Astrocyte (in vitro differentiated cells and primary cell): Measurements from ENCODE around the gene HIRA. TPM values are rescaled to one million over a fixed set of nuclear protein-coding genes. Genes with fewer than 3 reads are reported as not detected.

Experiments used
- DNase-seq: peaks from one replicate; pipeline ENCODE4 v3.0.0-alpha.2; 2010; ENCODE audit warnings: low read depth
- FAIRE-seq: peaks from 2 replicates; lab custom pipeline; 2011; peaks lifted over from hg19 to GRCh38; lab: Jason Lieb, UNC
- H2AFZ ChIP-seq: 2 replicates; pipeline ENCODE4 v1.6.0; 2012; ENCODE audit warnings: low read depth, low read length, inconsistent platforms
- H3K27ac ChIP-seq: 2 replicates; pipeline ENCODE4 v1.5.1; 2011; ENCODE audit warnings: low read depth, low read length, inconsistent platforms
- H3K27me3 ChIP-seq: 2 replicates; pipeline ENCODE4 v1.6.0; 2011; ENCODE audit warnings: low read length, inconsistent platforms; ENCODE audit not compliant: insufficient read depth
- H3K36me3 ChIP-seq: 2 replicates; pipeline ENCODE4 v1.5.1; 2011; ENCODE audit warnings: low read length, inconsistent platforms; ENCODE audit not compliant: insufficient read depth
- H3K4me1 ChIP-seq: 2 replicates; pipeline ENCODE4 v1.5.1; 2011; ENCODE audit warnings: low read length, inconsistent platforms; ENCODE audit not compliant: insufficient read depth
- H3K4me2 ChIP-seq: 2 replicates; pipeline ENCODE4 v1.6.0; 2012; ENCODE audit warnings: low read length, inconsistent platforms
- H3K4me3 ChIP-seq: 2 replicates; pipeline ENCODE4 v1.5.1; 2011; ENCODE audit warnings: low read depth, mild to moderate bottlenecking, low read length, inconsistent platforms; ENCODE audit not compliant: insufficient read depth
- H3K79me2 ChIP-seq: 2 replicates; pipeline ENCODE4 v1.6.0; 2012; ENCODE audit warnings: mild to moderate bottlenecking, low read length, inconsistent platforms; ENCODE audit not compliant: insufficient read depth
- H3K9ac ChIP-seq: 2 replicates; pipeline ENCODE4 v1.6.0; 2012; ENCODE audit warnings: mild to moderate bottlenecking, low read length, inconsistent platforms
- H3K9me3 ChIP-seq: 2 replicates; pipeline ENCODE4 v1.5.1; 2012; ENCODE audit warnings: low read depth, mild to moderate bottlenecking, low read length, inconsistent platforms; ENCODE audit not compliant: insufficient read depth
- H4K20me1 ChIP-seq: 2 replicates; pipeline ENCODE4 v1.6.0; 2012; ENCODE audit warnings: low read length, inconsistent platforms; ENCODE audit not compliant: insufficient read depth
- H3K27ac Mint-ChIP-seq: one replicate; pipeline ENCODE4 v1.8.0; 2021; ENCODE audit warnings: mild to moderate bottlenecking, mixed read lengths; ENCODE audit not compliant: unreplicated experiment
- H3K27me3 Mint-ChIP-seq: one replicate; pipeline ENCODE4 v1.8.0; 2021; ENCODE audit warnings: low read depth, mixed read lengths; ENCODE audit not compliant: unreplicated experiment
- H3K36me3 Mint-ChIP-seq: one replicate; pipeline ENCODE4 v1.8.0; 2021; ENCODE audit warnings: low read depth, mixed read lengths; ENCODE audit not compliant: unreplicated experiment
- H3K4me1 Mint-ChIP-seq: one replicate; pipeline ENCODE4 v1.8.0; 2021; ENCODE audit warnings: low read depth, mixed read lengths; ENCODE audit not compliant: unreplicated experiment
- H3K4me3 Mint-ChIP-seq: one replicate; pipeline ENCODE4 v1.8.0; 2021; ENCODE audit warnings: mild to moderate bottlenecking, moderate library complexity, mixed read lengths; ENCODE audit not compliant: unreplicated experiment
- H3K9me3 Mint-ChIP-seq: one replicate; pipeline ENCODE4 v1.8.0; 2021; ENCODE audit warnings: mild to moderate bottlenecking, mixed read lengths; ENCODE audit not compliant: unreplicated experiment
- EZH2 ChIP-seq: IDR thresholded peaks from 2 replicates; pipeline ENCODE4 v1.6.1; 2012; ENCODE audit warnings: mild to moderate bottlenecking, low read length, inconsistent platforms; ENCODE audit not compliant: insufficient read depth
- total RNA-seq: library from RNA; stranded (reverse); gene quantifications from 2 replicates; pipeline ENCODE4 v1.2.1, GENCODE V29; 2021
- TF ChIP-seq, protein P1 (sequence below): IDR thresholded peaks from 2 replicates; pipeline ENCODE4 v1.5.1; 2011; ENCODE audit warnings: low read depth, mild to moderate bottlenecking, inconsistent platforms, low read length, moderate library complexity; ENCODE audit not compliant: insufficient read depth

HIRA gene
- total RNA-seq, 1 donor from 2014 or later = 31.1 TPM

DNA sequence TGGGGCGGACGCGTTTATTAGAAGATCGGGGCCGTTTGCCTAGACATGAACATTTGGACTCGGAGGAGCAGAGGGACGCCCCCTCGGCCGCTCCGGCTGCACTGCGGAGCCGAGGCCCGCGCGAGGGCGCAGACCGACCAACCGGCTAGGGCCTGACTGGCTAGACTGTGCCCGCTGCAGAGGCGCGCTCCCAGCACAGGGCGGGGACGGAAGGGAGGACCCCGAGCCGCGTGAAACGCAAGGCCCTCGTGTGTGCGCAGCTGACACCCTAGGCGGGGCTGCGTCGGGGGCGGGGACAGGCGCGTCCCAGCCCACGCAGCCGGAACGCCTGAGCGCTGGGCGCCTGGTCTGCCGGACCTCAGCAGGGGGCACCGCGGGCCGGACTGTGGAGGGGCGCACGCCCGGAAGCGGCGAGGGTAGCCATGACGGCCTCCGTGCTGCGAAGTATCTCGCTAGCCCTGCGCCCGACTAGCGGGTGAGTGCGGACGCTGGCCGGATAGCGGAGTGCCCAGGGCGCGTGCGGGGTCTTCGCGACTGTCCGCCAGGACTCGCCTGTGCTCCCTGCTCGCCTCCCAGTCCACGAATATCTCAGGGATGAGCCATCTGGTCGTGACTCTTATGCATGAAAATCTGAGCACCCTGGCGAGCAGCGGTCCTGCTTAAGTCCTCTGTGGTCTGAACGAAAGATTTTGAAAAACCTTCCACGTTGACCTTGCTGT, 759 bp upstream of the HIRA start, which contains the start of gene MRPL40:
Gene MRPL40 (plus strand): TSS at position 413 of the 719 bp plus-strand sequence. CDS start 10 bp downstream, at position 423.
- peak within 1 kb of the TSS; percentile 86 for H2AFZ ChIP-seq
- peak within 1 kb of the TSS; percentile 80 for H3K4me3 ChIP-seq
- H3K36me3 ChIP-seq = peaks cover 9% of the 10 kb centered on the region
- Mint-ChIP-seq H3K9me3 (no peaks in the 10 kb centered on the region), H3K4me3 (peak within 1 kb of the TSS; percentile 94), H3K4me1 (peaks cover 18% of the 10 kb centered on the region), H3K27ac (peak within 1 kb of the TSS; percentile 83), H3K27me3 (no peaks in the 10 kb centered on the region), H3K36me3 (peaks cover 5% of the 10 kb centered on the region)
- H3K27ac ChIP-seq = peak within 1 kb of the TSS; percentile 93
- TF ChIP-seq EZH2 = no peak
- TF ChIP-seq, protein P1, sequence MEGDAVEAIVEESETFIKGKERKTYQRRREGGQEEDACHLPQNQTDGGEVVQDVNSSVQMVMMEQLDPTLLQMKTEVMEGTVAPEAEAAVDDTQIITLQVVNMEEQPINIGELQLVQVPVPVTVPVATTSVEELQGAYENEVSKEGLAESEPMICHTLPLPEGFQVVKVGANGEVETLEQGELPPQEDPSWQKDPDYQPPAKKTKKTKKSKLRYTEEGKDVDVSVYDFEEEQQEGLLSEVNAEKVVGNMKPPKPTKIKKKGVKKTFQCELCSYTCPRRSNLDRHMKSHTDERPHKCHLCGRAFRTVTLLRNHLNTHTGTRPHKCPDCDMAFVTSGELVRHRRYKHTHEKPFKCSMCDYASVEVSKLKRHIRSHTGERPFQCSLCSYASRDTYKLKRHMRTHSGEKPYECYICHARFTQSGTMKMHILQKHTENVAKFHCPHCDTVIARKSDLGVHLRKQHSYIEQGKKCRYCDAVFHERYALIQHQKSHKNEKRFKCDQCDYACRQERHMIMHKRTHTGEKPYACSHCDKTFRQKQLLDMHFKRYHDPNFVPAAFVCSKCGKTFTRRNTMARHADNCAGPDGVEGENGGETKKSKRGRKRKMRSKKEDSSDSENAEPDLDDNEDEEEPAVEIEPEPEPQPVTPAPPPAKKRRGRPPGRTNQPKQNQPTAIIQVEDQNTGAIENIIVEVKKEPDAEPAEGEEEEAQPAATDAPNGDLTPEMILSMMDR = no peak
- DNase-seq (peak; percentile 89), FAIRE-seq (no peak)
- H3K9ac ChIP-seq = peak within 1 kb of the TSS; percentile 86
- peak within 1 kb of the TSS; percentile 96 for H3K4me2 ChIP-seq
- no peaks in the 10 kb centered on the region for H3K9me3 ChIP-seq
- H3K79me2 ChIP-seq = peaks cover 51% of the 10 kb centered on the region
- peaks cover 15% of the 10 kb centered on the region for H3K4me1 ChIP-seq
- peaks cover 32% of the 10 kb centered on the region for H4K20me1 ChIP-seq
- H3K27me3 ChIP-seq = no peaks in the 10 kb centered on the region

DNA sequence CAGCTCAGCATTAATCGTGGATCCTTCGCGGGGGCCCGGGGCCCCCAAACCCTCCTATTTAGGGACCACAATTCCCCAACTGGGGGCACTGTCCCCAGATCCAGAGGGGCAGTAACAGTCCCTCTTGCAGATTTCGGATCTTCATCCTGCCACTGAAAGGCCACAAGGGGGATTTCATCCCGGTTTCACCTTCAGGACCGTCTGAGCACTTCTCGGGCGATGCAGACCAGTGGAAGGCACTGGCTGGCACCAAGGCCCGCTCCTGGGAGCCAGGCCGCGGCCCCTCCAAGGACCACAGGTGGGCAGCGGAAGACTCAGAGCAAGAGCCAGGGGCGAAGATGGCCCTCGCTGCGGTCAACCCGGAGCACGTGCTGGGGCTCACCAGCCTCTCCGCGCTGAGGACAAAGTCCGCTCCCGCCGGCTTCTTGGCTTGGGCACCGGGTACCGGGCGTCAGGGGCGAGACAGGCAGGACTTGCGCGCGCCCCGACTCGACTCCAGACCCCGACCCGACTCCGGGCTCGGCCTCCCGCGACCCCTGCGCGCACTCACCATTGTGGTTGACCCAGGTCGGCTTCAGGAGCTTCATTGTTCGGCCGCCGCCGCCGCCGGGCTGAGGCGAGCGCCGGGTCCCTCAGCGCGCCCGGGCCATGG, 517 bp downstream of the HIRA start:
- Mint-ChIP-seq H3K36me3 (peaks cover 11% of the 10 kb centered on the region), H3K4me3 (peak overlapping the region; percentile 85), H3K27ac (peak overlapping the region; percentile 51), H3K27me3 (no peaks in the 10 kb centered on the region), H3K9me3 (no peaks in the 10 kb centered on the region), H3K4me1 (peaks cover 18% of the 10 kb centered on the region)
- Histone ChIP-seq H3K36me3 (peaks cover 9% of the 10 kb centered on the region), H3K27me3 (no peaks in the 10 kb centered on the region), H3K79me2 (peaks cover 64% of the 10 kb centered on the region), H3K4me1 (peaks cover 15% of the 10 kb centered on the region), H4K20me1 (peaks cover 44% of the 10 kb centered on the region), H3K27ac (peak overlapping the region; percentile 76), H3K4me3 (peak overlapping the region; percentile 82), H3K4me2 (peak overlapping the region; percentile 96), H3K9me3 (no peaks in the 10 kb centered on the region), H2AFZ (peak overlapping the region; percentile 49), H3K9ac (peak overlapping the region; percentile 85)
- DNase-seq = no peak
- TF ChIP-seq EZH2 = no peak
- TF ChIP-seq, protein P1 = peak; percentile 11
- FAIRE-seq = no peak
